GM10266 (cell line): Measurements from ENCODE around the gene SCRG1.

ENCODE experiments used
- DNase-seq: peaks from one replicate; pipeline ENCODE4 v3.0.0; 2012; ENCODE audit errors: extremely low spot score
- CTCF ChIP-seq: IDR thresholded peaks from 2 replicates; pipeline ENCODE4 v1.5.1; 2012; ENCODE audit warnings: mild to moderate bottlenecking, low read depth; ENCODE audit not compliant: control insufficient read depth, insufficient read depth; ENCODE audit errors: missing control alignments

Gene SCRG1

GRCh38 chr4:173365359-173365996, 33.4 kb downstream of the SCRG1 start:
- no peak for DNase-seq
- TF ChIP-seq CTCF: no peak

GRCh38 chr4:173362666-173363065, 36.2 kb downstream of the SCRG1 start:
- TF ChIP-seq CTCF: no peak
- no peak for DNase-seq

- no peak for DNase-seq
Observed at GRCh38 chr4:173360587-173361221, 38.2 kb downstream of the SCRG1 start.

GRCh38 chr4:173357939-173358338, 41.0 kb downstream of the SCRG1 start:
- TF ChIP-seq CTCF: no peak
- DNase-seq: no peak

More at GRCh38 chr4:173360587-173361221, 38.2 kb downstream of the SCRG1 start:
- peak; percentile 19 for TF ChIP-seq CTCF

- no peak for TF ChIP-seq CTCF
- DNase-seq: no peak
Observed at GRCh38 chr4:173347467-173347866, 51.4 kb downstream of the SCRG1 start.

GRCh38 chr4:173346074-173346473, 52.8 kb downstream of the SCRG1 start:
- TF ChIP-seq CTCF: no peak
- DNase-seq: no peak

- no peak for TF ChIP-seq CTCF
- no peak for DNase-seq
Observed at GRCh38 chr4:173345648-173346047, 53.3 kb downstream of the SCRG1 start.
